Left lung (tissue), 10 donors: ENCODE data around the gene HNRNPAB. TPM values are rescaled to one million over a fixed set of nuclear protein-coding genes. Genes with fewer than 3 reads are reported as not detected.

ENCODE experiments used
- ATAC-seq: fragments of 200-7000 bp; cut with Tn5 transposase; one replicate; pipeline ENCODE4 v1.9.1; 2020; ENCODE audit warnings: moderate library complexity
- DNase-seq, 4 donors: peaks; one replicate each; pipeline ENCODE4 v3.0.0-alpha.2; 2013 to 2020
- H3K27ac ChIP-seq, 2 donors: fragments of 200-600 bp; sonication (generic) in 1 of 2; one replicate each; pipeline versions ENCODE4 v1.5.0 to v1.8.0; 2020 to 2021
- H3K27me3 ChIP-seq, 2 donors: fragments of 200-600 bp; sonication (generic) in 1 of 2; one replicate each; pipeline versions ENCODE4 v1.5.0 to v1.8.0; 2020 to 2021
- H3K36me3 ChIP-seq, 2 donors: fragments of 200-600 bp; sonication (generic) in 1 of 2; one replicate each; pipeline versions ENCODE4 v1.5.0 to v1.8.0; 2020 to 2021
- H3K4me1 ChIP-seq, 2 donors: fragments of 200-600 bp; one replicate each; pipeline ENCODE4 v1.8.0; 2021
- H3K4me3 ChIP-seq, 2 donors: fragments of 200-600 bp; sonication (generic) in 1 of 2; one replicate each; pipeline versions ENCODE4 v1.5.0 to v1.8.0; 2020 to 2021; ENCODE audit warnings: mild to moderate bottlenecking in 1 of 2
- H3K9me3 ChIP-seq, 2 donors: fragments of 200-600 bp; sonication (generic) in 1 of 2; one replicate each; pipeline versions ENCODE4 v1.5.0 to v1.8.0; 2020 to 2021
- CTCF ChIP-seq, 2 donors: fragments of 200-600 bp; sonication (generic) in 1 of 2; IDR thresholded peaks; one replicate each; pipeline versions ENCODE4 v1.5.0 to v1.8.0; 2021; ENCODE audit warnings: antibody characterized with exemption in 2 of 2
- intact Hi-C, 2 donors: fragments of 100-400 bp; cut with DNase I; formaldehyde crosslinking; loops; one replicate each; pipeline versions ENCODE4 v1.11.2 to v1.14.2; 2022
- polyA plus RNA-seq, 6 donors: library from polyadenylated mRNA; unstranded; fragments of 120-200 nt; gene quantifications; one replicate each; pipeline ENCODE4 v1.2.1, GENCODE V29; 2013; ENCODE audit not compliant: insufficient read length in 6 of 6
- total RNA-seq, 2 donors: library from RNA; stranded (reverse); fragmentation: NEBNext Ultra II Directional; extraction: Animal tissue kit (Norgen Biotek cat#: 25700); gene quantifications; one replicate each; pipeline ENCODE4 v1.2.1, GENCODE V29; 2021
- donor health status: DM: no; HTN: yes; CAD: no.
- donor health status: DM: no; HTN: no; CAD: no.

Gene HNRNPAB
- total and polyA plus RNA-seq, 8 donors, result 113 to 178 (median 127) TPM

- Histone ChIP-seq H3K4me1 (peaks cover 0 to 31% of the 10 kb centered on the region in 2 donors), H3K9me3 (no peaks in the 10 kb centered on the region), H3K27me3 (no peaks in the 10 kb centered on the region), H3K36me3 (peaks cover 0 to 98% of the 10 kb centered on the region in 2 donors), H3K4me3 (no peak overlapping the region), H3K27ac (no peak overlapping the region)
- TF ChIP-seq CTCF (IDR thresholded peaks at IDR 0.05), result no peak
- ATAC-seq (peak; percentile 91), DNase-seq (peak in 2 of 4 donors; percentile 46 to 82)
- intact Hi-C loops, result no loop called here
Observed at GRCh38 chr5:178223828-178224335, 19.5 kb downstream of the HNRNPAB start.

- no peak for TF ChIP-seq CTCF (IDR thresholded peaks at IDR 0.05)
- peak in 1 of 4 donors; percentile 34 for DNase-seq
- Histone ChIP-seq H3K9me3 (no peaks in the 10 kb centered on the region), H3K36me3 (peaks cover 0 to 100% of the 10 kb centered on the region in 2 donors), H3K4me1 (peaks cover 0 to 36% of the 10 kb centered on the region in 2 donors), H3K4me3 (no peak overlapping the region), H3K27ac (no peak overlapping the region), H3K27me3 (no peaks in the 10 kb centered on the region)
- no peak for ATAC-seq
- intact Hi-C loops, result no loop called here
Observed at GRCh38 chr5:178224403-178224802, 20.1 kb downstream of the HNRNPAB start.

- H3K9me3 ChIP-seq, result no peaks in the 10 kb centered on the region
- no peak for TF ChIP-seq CTCF (IDR thresholded peaks at IDR 0.05)
- H3K4me3 ChIP-seq, result no peak overlapping the region
- no peaks in the 10 kb centered on the region for H3K27me3 ChIP-seq
- no peak for ATAC-seq
- no peak overlapping the region for H3K27ac ChIP-seq
- peaks cover 0 to 100% of the 10 kb centered on the region in 2 donors for H3K36me3 ChIP-seq
- H3K4me1 ChIP-seq, result peaks cover 3 to 44% of the 10 kb centered on the region in 2 donors
- DNase-seq, result peak in 1 of 4 donors; percentile 26
- intact Hi-C loops, result no loop called here
Observed at GRCh38 chr5:178225174-178225573, 20.8 kb downstream of the HNRNPAB start.

GRCh38 chr5:178227138-178227659 lies 22.9 kb downstream of the HNRNPAB start:
- Histone ChIP-seq H3K4me1 (peaks cover 20 to 42% of the 10 kb centered on the region in 2 donors), H3K4me3 (no peak overlapping the region), H3K9me3 (no peaks in the 10 kb centered on the region), H3K27me3 (no peaks in the 10 kb centered on the region), H3K36me3 (peaks cover 0 to 92% of the 10 kb centered on the region in 2 donors), H3K27ac (no peak overlapping the region)
- ATAC-seq (no peak), DNase-seq (no peak)
- TF ChIP-seq CTCF (IDR thresholded peaks at IDR 0.05), result no peak
- intact Hi-C loops, result no loop called here

- intact Hi-C loops, result no loop called here
- Histone ChIP-seq H3K27me3 (no peaks in the 10 kb centered on the region), H3K27ac (no peak overlapping the region), H3K4me3 (no peak overlapping the region), H3K36me3 (peaks cover 0 to 85% of the 10 kb centered on the region in 2 donors), H3K9me3 (no peaks in the 10 kb centered on the region), H3K4me1 (peaks cover 23 to 47% of the 10 kb centered on the region in 2 donors)
- no peak for TF ChIP-seq CTCF (IDR thresholded peaks at IDR 0.05)
- ATAC-seq, result no peak
- no peak for DNase-seq
Observed at GRCh38 chr5:178227929-178228328, 23.6 kb downstream of the HNRNPAB start.
